ENCODE measurements around the gene TMEM260. TPM values are rescaled to one million over a fixed set of nuclear protein-coding genes. Genes with fewer than 3 reads are reported as not detected.

Gene TMEM260
- total and polyA plus RNA-seq, 2 donors (not counting 3 experiments of a cell fraction or from before 2014, with no cell fraction given), result 9.1 to 16.2 TPM

DNA sequence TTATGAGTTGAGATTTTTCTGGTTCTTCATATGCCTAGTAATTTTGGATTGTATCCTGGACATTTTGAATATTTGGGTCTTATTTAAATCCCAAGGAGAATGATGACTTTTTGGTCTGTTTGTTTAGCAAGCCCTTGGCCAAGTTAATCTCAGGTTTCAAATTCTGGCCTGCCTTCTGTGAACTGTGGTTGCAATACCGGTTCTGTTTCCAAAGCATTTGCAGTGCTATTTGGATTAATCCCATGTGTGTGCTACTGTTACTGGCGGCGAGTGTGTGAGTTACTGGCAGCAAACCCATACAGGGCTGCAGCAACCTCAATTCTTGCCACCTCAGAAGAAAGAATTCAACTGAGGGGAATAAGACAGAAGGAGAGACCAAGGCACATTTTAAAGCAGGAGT, 51.1 kb downstream of the TMEM260 start:
- H3K27me3 ChIP-seq (ENCODE audit: control insufficient read depth in 2 of 2, insufficient read depth in 2 of 2, low read length in 2 of 2), result no peaks in the 10 kb centered on the region
- no TSS peak for BruUV-seq (replicated peaks)
- DNase-seq (ENCODE audit: low read depth, low spot score) (no peak), FAIRE-seq (no peak)
- no peak overlapping the region for H3K4me3 ChIP-seq (replicated peaks in 1 of 3; ENCODE audit: insufficient read depth in 1 of 3, low read depth in 1 of 3, low read length in 3 of 3)
- H3K27ac ChIP-seq (ENCODE audit: insufficient read depth, low read depth, low read length), result no peak overlapping the region
- ChIA-PET CTCF (no interaction called here), POLR2A (no interaction called here)
- no peaks in the 10 kb centered on the region for H4K20me1 ChIP-seq (replicated peaks; ENCODE audit: control insufficient read depth, extremely low read depth, insufficient read depth, low read length)
- H3K36me3 ChIP-seq (ENCODE audit: control insufficient read depth in 2 of 2, extremely low read depth in 1 of 2, insufficient read depth in 2 of 2, low read length in 2 of 2), result peaks cover 5 to 9% of the 10 kb centered on the region in 2 experiments
- no peaks in the 10 kb centered on the region for H3K9me1 ChIP-seq (replicated peaks; ENCODE audit: control insufficient read depth, extremely low read depth, insufficient read depth, low read length)
- no peaks in the 10 kb centered on the region for H3K79me2 ChIP-seq (ENCODE audit: control insufficient read depth, insufficient read depth, low read length)
- no peak overlapping the region for H3K4me2 ChIP-seq (ENCODE audit: insufficient read depth, low read length)
- no peaks in the 10 kb centered on the region for H3K4me1 ChIP-seq (ENCODE audit: control insufficient read depth, extremely low read depth, insufficient read depth, low read length)
- intact Hi-C loops (cut with micrococcal nuclease), result no loop called here
- H3K9ac ChIP-seq (replicated peaks; ENCODE audit: extremely low read depth, insufficient read depth, low read length), result no peak overlapping the region
- TF ChIP-seq, protein P1, sequence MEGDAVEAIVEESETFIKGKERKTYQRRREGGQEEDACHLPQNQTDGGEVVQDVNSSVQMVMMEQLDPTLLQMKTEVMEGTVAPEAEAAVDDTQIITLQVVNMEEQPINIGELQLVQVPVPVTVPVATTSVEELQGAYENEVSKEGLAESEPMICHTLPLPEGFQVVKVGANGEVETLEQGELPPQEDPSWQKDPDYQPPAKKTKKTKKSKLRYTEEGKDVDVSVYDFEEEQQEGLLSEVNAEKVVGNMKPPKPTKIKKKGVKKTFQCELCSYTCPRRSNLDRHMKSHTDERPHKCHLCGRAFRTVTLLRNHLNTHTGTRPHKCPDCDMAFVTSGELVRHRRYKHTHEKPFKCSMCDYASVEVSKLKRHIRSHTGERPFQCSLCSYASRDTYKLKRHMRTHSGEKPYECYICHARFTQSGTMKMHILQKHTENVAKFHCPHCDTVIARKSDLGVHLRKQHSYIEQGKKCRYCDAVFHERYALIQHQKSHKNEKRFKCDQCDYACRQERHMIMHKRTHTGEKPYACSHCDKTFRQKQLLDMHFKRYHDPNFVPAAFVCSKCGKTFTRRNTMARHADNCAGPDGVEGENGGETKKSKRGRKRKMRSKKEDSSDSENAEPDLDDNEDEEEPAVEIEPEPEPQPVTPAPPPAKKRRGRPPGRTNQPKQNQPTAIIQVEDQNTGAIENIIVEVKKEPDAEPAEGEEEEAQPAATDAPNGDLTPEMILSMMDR (IDR thresholded peaks at IDR 0.05; ENCODE audit: extremely low read depth in 1 of 2, insufficient read depth in 1 of 2, low read depth in 1 of 2, low read length in 2 of 2), result no peak
- no peaks in the 10 kb centered on the region for H3K9me3 ChIP-seq (replicated peaks; ENCODE audit: control insufficient read depth, insufficient read depth, low read length)
- H2AFZ ChIP-seq (ENCODE audit: low read depth, low read length), result no peak overlapping the region
- dilution Hi-C loops (cut with MboI; ENCODE audit: extremely low pct_ligation_motif_present, low sequenced_read_pairs), result no loop called here

DNA sequence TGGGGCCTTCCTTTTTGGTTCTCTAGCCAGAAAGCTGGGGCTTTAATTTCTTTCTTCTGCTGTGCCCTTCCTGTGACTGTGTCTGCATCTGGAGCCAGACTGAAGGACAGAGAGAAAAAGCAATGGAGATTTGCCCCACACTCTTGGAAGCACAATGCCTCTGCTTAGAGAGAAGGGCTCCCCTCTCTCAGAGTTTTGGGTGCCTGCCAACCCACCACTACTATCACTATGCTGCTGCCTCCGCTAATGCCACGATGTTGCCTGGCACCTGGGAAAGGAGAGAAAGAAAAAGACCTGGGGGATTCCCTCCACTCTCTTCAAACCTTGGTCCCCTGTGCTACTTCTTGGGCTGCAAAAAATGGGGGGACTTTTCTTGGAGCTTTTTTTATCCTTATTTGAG, 52.6 kb downstream of the TMEM260 start:
- no peaks in the 10 kb centered on the region for H4K20me1 ChIP-seq (replicated peaks; ENCODE audit: control insufficient read depth, extremely low read depth, insufficient read depth, low read length)
- TF ChIP-seq GATA2 (IDR thresholded peaks at IDR 0.05; ENCODE audit: insufficient read depth, insufficient read length, low read depth, low read length), result no peak
- no peak for TF ChIP-seq POLR2AphosphoS5 (IDR thresholded peaks at IDR 0.05; ENCODE audit: insufficient read depth, low read depth, low read length)
- no peak for TF ChIP-seq MYC (IDR thresholded peaks at IDR 0.05; ENCODE audit: low read depth, low read length)
- no peak for TF ChIP-seq FOS (IDR thresholded peaks at IDR 0.05; ENCODE audit: borderline replicate concordance, insufficient read depth, low read length)
- no peak for TF ChIP-seq EZH2 (IDR thresholded peaks at IDR 0.05; ENCODE audit: borderline replicate concordance, low read depth, low read length, severe bottlenecking)
- TF ChIP-seq POLR2A (IDR thresholded peaks at IDR 0.05; ENCODE audit: low read depth, low read length), result no peak
- TF ChIP-seq, protein P2, sequence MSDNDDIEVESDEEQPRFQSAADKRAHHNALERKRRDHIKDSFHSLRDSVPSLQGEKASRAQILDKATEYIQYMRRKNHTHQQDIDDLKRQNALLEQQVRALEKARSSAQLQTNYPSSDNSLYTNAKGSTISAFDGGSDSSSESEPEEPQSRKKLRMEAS (IDR thresholded peaks at IDR 0.05; ENCODE audit: insufficient read depth, insufficient read length), result no peak
- no peak for TF ChIP-seq JUN (IDR thresholded peaks at IDR 0.05; ENCODE audit: borderline replicate concordance, insufficient read depth, insufficient read length, low read depth)
- TF ChIP-seq, protein P1 (IDR thresholded peaks at IDR 0.05; ENCODE audit: extremely low read depth in 1 of 2, insufficient read depth in 1 of 2, low read depth in 1 of 2, low read length in 2 of 2), result no peak
- CTCF ChIA-PET, result no interaction called here
- no peak for DNase-seq (ENCODE audit: low read depth, low spot score)
- H3K9me3 ChIP-seq (replicated peaks; ENCODE audit: control insufficient read depth, insufficient read depth, low read length), result no peaks in the 10 kb centered on the region
- H3K27me3 ChIP-seq (ENCODE audit: control insufficient read depth in 2 of 2, insufficient read depth in 2 of 2, low read length in 2 of 2), result no peaks in the 10 kb centered on the region
- intact Hi-C loops (cut with micrococcal nuclease) (no loop called here), dilution Hi-C loops (cut with MboI; ENCODE audit: extremely low pct_ligation_motif_present, low sequenced_read_pairs) (no loop called here)
- POLR2A ChIA-PET, result no interaction called here
- no peaks in the 10 kb centered on the region for H3K79me2 ChIP-seq (ENCODE audit: control insufficient read depth, insufficient read depth, low read length)
- no peak overlapping the region for H3K27ac ChIP-seq (ENCODE audit: insufficient read depth, low read depth, low read length)
- peaks cover 5 to 12% of the 10 kb centered on the region in 2 experiments for H3K36me3 ChIP-seq (ENCODE audit: control insufficient read depth in 2 of 2, extremely low read depth in 1 of 2, insufficient read depth in 2 of 2, low read length in 2 of 2)
- no peak for FAIRE-seq
- H3K4me3 ChIP-seq (replicated peaks in 1 of 3; ENCODE audit: insufficient read depth in 1 of 3, low read depth in 1 of 3, low read length in 3 of 3), result no peak overlapping the region
- no peak overlapping the region for H3K9ac ChIP-seq (replicated peaks; ENCODE audit: extremely low read depth, insufficient read depth, low read length)
- BruUV-seq (replicated peaks), result no TSS peak
- H3K4me2 ChIP-seq (ENCODE audit: insufficient read depth, low read length), result no peak overlapping the region
- H3K9me1 ChIP-seq (replicated peaks; ENCODE audit: control insufficient read depth, extremely low read depth, insufficient read depth, low read length), result no peaks in the 10 kb centered on the region
- no peak overlapping the region for H2AFZ ChIP-seq (ENCODE audit: low read depth, low read length)
- H3K4me1 ChIP-seq (ENCODE audit: control insufficient read depth, extremely low read depth, insufficient read depth, low read length), result no peaks in the 10 kb centered on the region
